GM19240 (cell line): ENCODE results near the gene PTGR1.
A peak's percentile ranks its signal among the peaks of the same experiment; 100 is the strongest.
"Not testable (repeated sequence)": the region's sequence is repeated elsewhere in the genome, so short reads cannot be mapped to it uniquely, and the experiment has no call there.

Source experiments
- DNase-seq: peaks from one replicate; pipeline ENCODE4 v3.0.0; 2011; ENCODE audit warnings: low spot score; ENCODE audit not compliant: insufficient read length

PTGR1 gene

GRCh38 chr9:111613436-111614040, 14.1 kb upstream of the PTGR1 start:
- DNase-seq: no peak

GRCh38 chr9:111610845-111611244, 11.4 kb upstream of the PTGR1 start:
- DNase-seq: no peak

- DNase-seq: no peak
Observed at GRCh38 chr9:111610149-111610548, 10.7 kb upstream of the PTGR1 start.

GRCh38 chr9:111605041-111605559, 5.7 kb upstream of the PTGR1 start:
- no peak for DNase-seq

GRCh38 chr9:111604054-111604615, 4.7 kb upstream of the PTGR1 start:
- DNase-seq: no peak

- DNase-seq: no peak
Observed at GRCh38 chr9:111603041-111603440, 3.6 kb upstream of the PTGR1 start.

- DNase-seq: no peak
Observed at GRCh38 chr9:111601237-111602018, 2.0 kb upstream of the PTGR1 start.

- no peak for DNase-seq
Observed at GRCh38 chr9:111599955-111600343, 502 bp upstream of the PTGR1 start.

- DNase-seq: no peak
Observed at GRCh38 chr9:111598733-111599091, 735 bp downstream of the PTGR1 start.

GRCh38 chr9:111597852-111598732, 1.4 kb downstream of the PTGR1 start:
- peak; percentile 24 for DNase-seq

- DNase-seq: no peak
Observed at GRCh38 chr9:111588846-111589245, 10.6 kb downstream of the PTGR1 start.

- no peak for DNase-seq
Observed at GRCh38 chr9:111586378-111586777, 13.1 kb downstream of the PTGR1 start.

- DNase-seq: no peak
Observed at GRCh38 chr9:111582888-111583287, 16.6 kb downstream of the PTGR1 start.

GRCh38 chr9:111572950-111573604, 26.4 kb downstream of the PTGR1 start:
- no peak for DNase-seq

GRCh38 chr9:111568127-111568526, 31.3 kb downstream of the PTGR1 start:
- DNase-seq: not testable (repeated sequence)

- DNase-seq: no peak
Observed at GRCh38 chr9:111566234-111566633, 33.2 kb downstream of the PTGR1 start.

- DNase-seq: no peak
Observed at GRCh38 chr9:111561165-111561719, 38.2 kb downstream of the PTGR1 start.

- DNase-seq: no peak
Observed at GRCh38 chr9:111559000-111559610, 40.3 kb downstream of the PTGR1 start.

GRCh38 chr9:111555425-111555824, 44.0 kb downstream of the PTGR1 start:
- DNase-seq: not testable (repeated sequence)

- no peak for DNase-seq
Observed at GRCh38 chr9:111548623-111549022, 50.8 kb downstream of the PTGR1 start.
